ENCODE measurements around the gene STK32B. TPM values are rescaled to one million over a fixed set of nuclear protein-coding genes. Genes with fewer than 3 reads are reported as not detected.

STK32B gene
- total and polyA plus RNA-seq, 2 donors (not counting 1 experiment from before 2014, with no cell fraction given) = 0.22 to 0.30 TPM

DNA sequence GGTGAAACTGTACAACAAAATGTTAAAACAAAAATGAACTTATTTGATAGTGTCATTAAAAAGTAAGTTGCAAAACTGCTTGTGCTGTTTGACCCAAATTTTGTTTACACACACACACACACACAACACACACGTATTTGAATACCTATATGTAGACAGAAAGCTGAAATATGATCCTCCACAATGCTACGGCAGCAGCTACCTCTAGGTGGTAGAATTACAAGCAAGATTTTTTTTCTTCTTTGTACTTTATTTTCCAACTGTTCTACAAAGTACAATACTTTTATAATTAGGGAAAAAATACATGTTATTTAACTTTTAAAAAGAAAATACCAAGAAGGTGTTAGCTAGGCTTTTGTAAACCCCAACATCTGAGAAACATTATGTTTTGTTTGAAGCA, 33.2 kb upstream of the STK32B start:
- Mint-ChIP-seq H3K27me3 (peaks cover 44% of the 10 kb centered on the region), H3K4me3 (no peak overlapping the region), H3K27ac (no peak overlapping the region), H3K9me3 (ENCODE audit: insufficient read depth) (peaks cover 4% of the 10 kb centered on the region), H3K4me1 (peaks cover 5% of the 10 kb centered on the region)
- no peaks in the 10 kb centered on the region for H3K79me2 ChIP-seq (ENCODE audit: control insufficient read depth, insufficient read depth, low read length)
- ChIA-PET POLR2A (no interaction called here), CTCF (no interaction called here)
- H3K27ac ChIP-seq (ENCODE audit: low read length in 2 of 2) = no peak overlapping the region
- H3K27me3 ChIP-seq (replicated peaks in 1 of 4; ENCODE audit: control extremely low read depth in 1 of 4, control insufficient read depth in 3 of 4, insufficient read depth in 4 of 4, low read length in 3 of 4) = peaks cover 0 to 31% (median 5%) of the 10 kb centered on the region in 4 experiments
- no peak for TF ChIP-seq EZH2 (IDR thresholded peaks at IDR 0.05; ENCODE audit: borderline replicate concordance, insufficient read depth, low read depth, low read length, poor library complexity, severe bottlenecking)
- intact Hi-C loops (cut with micrococcal nuclease) = no loop called here
- no peak overlapping the region for H3K9ac ChIP-seq (ENCODE audit: low read length)
- H3K36me3 ChIP-seq (replicated peaks in 1 of 2; ENCODE audit: control extremely low read depth in 1 of 2, control insufficient read depth in 1 of 2, extremely low read depth in 1 of 2, insufficient read depth in 2 of 2, low read length in 1 of 2) = no peaks in the 10 kb centered on the region
- no peak overlapping the region for H2AFZ ChIP-seq (ENCODE audit: insufficient read depth, low read depth, low read length, poor library complexity, severe bottlenecking)
- no CpG with 5 or more reads among the region's 2 CpGs for WGBS (ENCODE audit: insufficient coverage)
- H3K4me1 ChIP-seq (ENCODE audit: control insufficient read depth in 2 of 2, insufficient read depth in 2 of 2, low read length in 2 of 2) = peaks cover 4 to 8% of the 10 kb centered on the region in 2 donors
- H3K4me2 ChIP-seq (replicated peaks; ENCODE audit: low read depth, low read length, poor library complexity, severe bottlenecking) = no peak overlapping the region
- no peaks in the 10 kb centered on the region for H4K20me1 ChIP-seq (ENCODE audit: control insufficient read depth, insufficient read depth, low read length, poor library complexity, severe bottlenecking)
- no peak for DNase-seq
- no peak for ATAC-seq (ENCODE audit: low read depth)
- no peak overlapping the region for H3K4me3 ChIP-seq (ENCODE audit: control extremely low read depth in 1 of 5, extremely low read depth in 1 of 5, insufficient read depth in 1 of 5, low read depth in 2 of 5, low read length in 4 of 5)
- peaks cover 0 to 13% (median 0%) of the 10 kb centered on the region in 3 donors for H3K9me3 ChIP-seq (ENCODE audit: control extremely low read depth in 1 of 3, control insufficient read depth in 2 of 3, insufficient read depth in 1 of 3, low read length in 2 of 3)

DNA sequence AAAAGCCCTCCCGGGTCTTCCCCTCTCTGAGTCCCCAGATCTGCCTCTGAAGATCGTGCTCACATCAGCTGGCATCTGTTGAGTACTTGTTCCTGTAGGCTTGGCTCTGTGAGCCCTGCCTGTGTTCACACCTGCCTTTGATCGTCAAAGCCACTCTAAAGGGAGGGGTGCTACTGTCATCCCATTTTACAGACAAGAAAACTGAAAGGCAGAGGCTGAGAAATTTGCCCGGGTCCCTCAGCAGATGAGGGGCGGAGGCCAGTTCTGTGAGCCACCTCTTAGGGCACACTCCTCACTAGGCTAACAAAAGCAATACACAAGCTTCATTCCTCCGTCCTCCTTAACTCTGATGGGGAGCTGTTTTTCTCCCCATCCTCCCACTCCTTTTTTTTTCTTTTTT, 32.7 kb upstream of the STK32B start:
- no peak overlapping the region for H3K4me2 ChIP-seq (replicated peaks; ENCODE audit: low read depth, low read length, poor library complexity, severe bottlenecking)
- no peaks in the 10 kb centered on the region for H3K79me2 ChIP-seq (ENCODE audit: control insufficient read depth, insufficient read depth, low read length)
- no peak overlapping the region for H2AFZ ChIP-seq (ENCODE audit: insufficient read depth, low read depth, low read length, poor library complexity, severe bottlenecking)
- Mint-ChIP-seq H3K4me1 (peaks cover 5% of the 10 kb centered on the region), H3K4me3 (no peak overlapping the region), H3K27me3 (peaks cover 41% of the 10 kb centered on the region), H3K27ac (no peak overlapping the region), H3K9me3 (ENCODE audit: insufficient read depth) (peaks cover 4% of the 10 kb centered on the region)
- ChIA-PET CTCF (no interaction called here), POLR2A (no interaction called here)
- peaks cover 0 to 13% (median 0%) of the 10 kb centered on the region in 3 donors for H3K9me3 ChIP-seq (ENCODE audit: control extremely low read depth in 1 of 3, control insufficient read depth in 2 of 3, insufficient read depth in 1 of 3, low read length in 2 of 3)
- intact Hi-C loops (cut with micrococcal nuclease) = no loop called here
- DNase-seq = no peak
- ATAC-seq (ENCODE audit: low read depth) = no peak
- no peak overlapping the region for H3K9ac ChIP-seq (ENCODE audit: low read length)
- no peaks in the 10 kb centered on the region for H4K20me1 ChIP-seq (ENCODE audit: control insufficient read depth, insufficient read depth, low read length, poor library complexity, severe bottlenecking)
- no peak for TF ChIP-seq EZH2 (IDR thresholded peaks at IDR 0.05; ENCODE audit: borderline replicate concordance, insufficient read depth, low read depth, low read length, poor library complexity, severe bottlenecking)
- TF ChIP-seq, protein P1, sequence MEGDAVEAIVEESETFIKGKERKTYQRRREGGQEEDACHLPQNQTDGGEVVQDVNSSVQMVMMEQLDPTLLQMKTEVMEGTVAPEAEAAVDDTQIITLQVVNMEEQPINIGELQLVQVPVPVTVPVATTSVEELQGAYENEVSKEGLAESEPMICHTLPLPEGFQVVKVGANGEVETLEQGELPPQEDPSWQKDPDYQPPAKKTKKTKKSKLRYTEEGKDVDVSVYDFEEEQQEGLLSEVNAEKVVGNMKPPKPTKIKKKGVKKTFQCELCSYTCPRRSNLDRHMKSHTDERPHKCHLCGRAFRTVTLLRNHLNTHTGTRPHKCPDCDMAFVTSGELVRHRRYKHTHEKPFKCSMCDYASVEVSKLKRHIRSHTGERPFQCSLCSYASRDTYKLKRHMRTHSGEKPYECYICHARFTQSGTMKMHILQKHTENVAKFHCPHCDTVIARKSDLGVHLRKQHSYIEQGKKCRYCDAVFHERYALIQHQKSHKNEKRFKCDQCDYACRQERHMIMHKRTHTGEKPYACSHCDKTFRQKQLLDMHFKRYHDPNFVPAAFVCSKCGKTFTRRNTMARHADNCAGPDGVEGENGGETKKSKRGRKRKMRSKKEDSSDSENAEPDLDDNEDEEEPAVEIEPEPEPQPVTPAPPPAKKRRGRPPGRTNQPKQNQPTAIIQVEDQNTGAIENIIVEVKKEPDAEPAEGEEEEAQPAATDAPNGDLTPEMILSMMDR (IDR thresholded peaks at IDR 0.05) = no peak
- WGBS (ENCODE audit: insufficient coverage) = 18% methylated on average over 4 of the region's 6 CpGs
- H3K4me3 ChIP-seq (ENCODE audit: control extremely low read depth in 1 of 5, extremely low read depth in 1 of 5, insufficient read depth in 1 of 5, low read depth in 2 of 5, low read length in 4 of 5) = no peak overlapping the region
- H3K27ac ChIP-seq (ENCODE audit: low read length in 2 of 2) = no peak overlapping the region
- peaks cover 4 to 8% of the 10 kb centered on the region in 2 donors for H3K4me1 ChIP-seq (ENCODE audit: control insufficient read depth in 2 of 2, insufficient read depth in 2 of 2, low read length in 2 of 2)
- H3K27me3 ChIP-seq (replicated peaks in 1 of 4; ENCODE audit: control extremely low read depth in 1 of 4, control insufficient read depth in 3 of 4, insufficient read depth in 4 of 4, low read length in 3 of 4) = peaks cover 0 to 31% (median 5%) of the 10 kb centered on the region in 4 experiments
- no peaks in the 10 kb centered on the region for H3K36me3 ChIP-seq (replicated peaks in 1 of 2; ENCODE audit: control extremely low read depth in 1 of 2, control insufficient read depth in 1 of 2, extremely low read depth in 1 of 2, insufficient read depth in 2 of 2, low read length in 1 of 2)
